Measurements from ENCODE around the gene ARHGEF17. TPM values are rescaled to one million over a fixed set of nuclear protein-coding genes. Genes with fewer than 3 reads are reported as not detected.

The ARHGEF17 gene
- total and polyA plus RNA-seq, 4 donors: 2.6 to 12.6 (median 5.7) TPM

DNA sequence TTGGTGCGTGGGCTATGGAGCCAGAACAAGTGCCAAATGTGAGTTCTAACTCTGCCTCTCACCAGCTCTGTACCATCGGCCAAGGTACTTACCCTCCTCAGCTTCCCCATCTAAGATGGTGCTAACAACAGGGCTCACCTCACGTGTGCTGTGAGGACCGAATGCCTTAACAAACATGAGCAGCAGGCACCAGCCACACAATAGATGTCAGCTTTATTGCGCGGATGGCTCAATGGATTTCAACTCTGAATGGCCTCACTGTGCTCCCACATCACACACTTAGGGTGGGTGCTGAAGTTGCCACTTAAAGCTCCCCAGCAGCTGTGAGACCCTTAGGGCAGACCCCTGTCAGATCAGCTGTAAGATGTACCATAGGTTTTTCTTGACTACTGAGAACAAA lies 92.2 kb downstream of the ARHGEF17 start:
- H3K9me3 ChIP-seq (ENCODE audit: control insufficient read depth in 4 of 4, low read length in 3 of 4): no peaks in the 10 kb centered on the region
- no peak overlapping the region for H3K9ac ChIP-seq (ENCODE audit: low read depth in 1 of 2, low read length in 2 of 2)
- H3K4me1 ChIP-seq (ENCODE audit: control insufficient read depth in 4 of 4, insufficient read depth in 4 of 4, low read length in 3 of 4): no peaks in the 10 kb centered on the region
- H3K4me3 ChIP-seq (ENCODE audit: low read depth in 1 of 3, low read length in 3 of 3): no peak overlapping the region
- no peak for TF ChIP-seq FOXA2 (IDR thresholded peaks at IDR 0.05)
- no peak for TF ChIP-seq GABPA (IDR thresholded peaks at IDR 0.05 in 1 of 2, conservative IDR thresholded peaks at IDR 0.05 in 1 of 2)
- TF ChIP-seq FOXA1 (IDR thresholded peaks at IDR 0.05): no peak
- TF ChIP-seq RAD21 (IDR thresholded peaks at IDR 0.05): no peak
- no peak for TF ChIP-seq HNF4A (conservative IDR thresholded peaks at IDR 0.05)
- TF ChIP-seq SP1 (IDR thresholded peaks at IDR 0.05): no peak
- no peak for TF ChIP-seq NR2F2 (IDR thresholded peaks at IDR 0.05)
- no peak for TF ChIP-seq TAF1 (conservative IDR thresholded peaks at IDR 0.05)
- WGBS: 94% methylated on average over 6 of the region's 6 CpGs
- peaks cover 0 to 2% (median under 1%) of the 10 kb centered on the region in 4 donors for H3K36me3 ChIP-seq (ENCODE audit: control insufficient read depth in 4 of 4, insufficient read depth in 3 of 4, low read depth in 1 of 4, low read length in 3 of 4)
- no peaks in the 10 kb centered on the region for H3K27me3 ChIP-seq (ENCODE audit: control insufficient read depth in 4 of 4, insufficient read depth in 4 of 4, low read length in 3 of 4)
- DNase-seq (ENCODE audit: low spot score): no peak
- no peak overlapping the region for H3K27ac ChIP-seq (ENCODE audit: low read depth in 1 of 2, low read length in 2 of 2)

- WGBS: 93% methylated on average over 3 of the region's 3 CpGs
- no peaks in the 10 kb centered on the region for H3K4me1 ChIP-seq (ENCODE audit: control insufficient read depth in 4 of 4, insufficient read depth in 4 of 4, low read length in 3 of 4)
- no peak overlapping the region for H3K27ac ChIP-seq (ENCODE audit: low read depth in 1 of 2, low read length in 2 of 2)
- no peaks in the 10 kb centered on the region for H3K9me3 ChIP-seq (ENCODE audit: control insufficient read depth in 4 of 4, low read length in 3 of 4)
- H3K9ac ChIP-seq (ENCODE audit: low read depth in 1 of 2, low read length in 2 of 2): no peak overlapping the region
- DNase-seq (ENCODE audit: low spot score): no peak
- peaks cover 0 to 10% (median 3%) of the 10 kb centered on the region in 4 donors for H3K36me3 ChIP-seq (ENCODE audit: control insufficient read depth in 4 of 4, insufficient read depth in 3 of 4, low read depth in 1 of 4, low read length in 3 of 4)
- H3K4me3 ChIP-seq (ENCODE audit: low read depth in 1 of 3, low read length in 3 of 3): no peak overlapping the region
- no peak for TF ChIP-seq YY1 (IDR thresholded peaks at IDR 0.05)
- no peak for TF ChIP-seq HNF4A (conservative IDR thresholded peaks at IDR 0.05)
- TF ChIP-seq, protein P1, sequence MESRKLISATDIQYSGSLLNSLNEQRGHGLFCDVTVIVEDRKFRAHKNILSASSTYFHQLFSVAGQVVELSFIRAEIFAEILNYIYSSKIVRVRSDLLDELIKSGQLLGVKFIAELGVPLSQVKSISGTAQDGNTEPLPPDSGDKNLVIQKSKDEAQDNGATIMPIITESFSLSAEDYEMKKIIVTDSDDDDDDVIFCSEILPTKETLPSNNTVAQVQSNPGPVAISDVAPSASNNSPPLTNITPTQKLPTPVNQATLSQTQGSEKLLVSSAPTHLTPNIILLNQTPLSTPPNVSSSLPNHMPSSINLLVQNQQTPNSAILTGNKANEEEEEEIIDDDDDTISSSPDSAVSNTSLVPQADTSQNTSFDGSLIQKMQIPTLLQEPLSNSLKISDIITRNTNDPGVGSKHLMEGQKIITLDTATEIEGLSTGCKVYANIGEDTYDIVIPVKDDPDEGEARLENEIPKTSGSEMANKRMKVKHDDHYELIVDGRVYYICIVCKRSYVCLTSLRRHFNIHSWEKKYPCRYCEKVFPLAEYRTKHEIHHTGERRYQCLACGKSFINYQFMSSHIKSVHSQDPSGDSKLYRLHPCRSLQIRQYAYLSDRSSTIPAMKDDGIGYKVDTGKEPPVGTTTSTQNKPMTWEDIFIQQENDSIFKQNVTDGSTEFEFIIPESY (IDR thresholded peaks at IDR 0.05): no peak
- no peak for TF ChIP-seq FOXA2 (IDR thresholded peaks at IDR 0.05)
- TF ChIP-seq JUND (IDR thresholded peaks at IDR 0.05): no peak
- TF ChIP-seq RAD21 (IDR thresholded peaks at IDR 0.05): no peak
- TF ChIP-seq FOXA1 (IDR thresholded peaks at IDR 0.05): no peak
- no peak for TF ChIP-seq HNF4G (IDR thresholded peaks at IDR 0.05)
- TF ChIP-seq, protein P2, sequence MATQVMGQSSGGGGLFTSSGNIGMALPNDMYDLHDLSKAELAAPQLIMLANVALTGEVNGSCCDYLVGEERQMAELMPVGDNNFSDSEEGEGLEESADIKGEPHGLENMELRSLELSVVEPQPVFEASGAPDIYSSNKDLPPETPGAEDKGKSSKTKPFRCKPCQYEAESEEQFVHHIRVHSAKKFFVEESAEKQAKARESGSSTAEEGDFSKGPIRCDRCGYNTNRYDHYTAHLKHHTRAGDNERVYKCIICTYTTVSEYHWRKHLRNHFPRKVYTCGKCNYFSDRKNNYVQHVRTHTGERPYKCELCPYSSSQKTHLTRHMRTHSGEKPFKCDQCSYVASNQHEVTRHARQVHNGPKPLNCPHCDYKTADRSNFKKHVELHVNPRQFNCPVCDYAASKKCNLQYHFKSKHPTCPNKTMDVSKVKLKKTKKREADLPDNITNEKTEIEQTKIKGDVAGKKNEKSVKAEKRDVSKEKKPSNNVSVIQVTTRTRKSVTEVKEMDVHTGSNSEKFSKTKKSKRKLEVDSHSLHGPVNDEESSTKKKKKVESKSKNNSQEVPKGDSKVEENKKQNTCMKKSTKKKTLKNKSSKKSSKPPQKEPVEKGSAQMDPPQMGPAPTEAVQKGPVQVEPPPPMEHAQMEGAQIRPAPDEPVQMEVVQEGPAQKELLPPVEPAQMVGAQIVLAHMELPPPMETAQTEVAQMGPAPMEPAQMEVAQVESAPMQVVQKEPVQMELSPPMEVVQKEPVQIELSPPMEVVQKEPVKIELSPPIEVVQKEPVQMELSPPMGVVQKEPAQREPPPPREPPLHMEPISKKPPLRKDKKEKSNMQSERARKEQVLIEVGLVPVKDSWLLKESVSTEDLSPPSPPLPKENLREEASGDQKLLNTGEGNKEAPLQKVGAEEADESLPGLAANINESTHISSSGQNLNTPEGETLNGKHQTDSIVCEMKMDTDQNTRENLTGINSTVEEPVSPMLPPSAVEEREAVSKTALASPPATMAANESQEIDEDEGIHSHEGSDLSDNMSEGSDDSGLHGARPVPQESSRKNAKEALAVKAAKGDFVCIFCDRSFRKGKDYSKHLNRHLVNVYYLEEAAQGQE (IDR thresholded peaks at IDR 0.05): no peak
- no peaks in the 10 kb centered on the region for H3K27me3 ChIP-seq (ENCODE audit: control insufficient read depth in 4 of 4, insufficient read depth in 4 of 4, low read length in 3 of 4)
Measured at GRCh38 chr11:73401217-73401923, 93.3 kb downstream of the ARHGEF17 start.

All from liver (tissue), 9 donors.